Prostate gland (tissue), 2 donors: ENCODE data around the gene VPS9D1. TPM values are rescaled to one million over a fixed set of nuclear protein-coding genes. Genes with fewer than 3 reads are reported as not detected.
"Not testable (repeated sequence)": the region's sequence is repeated elsewhere in the genome, so short reads cannot be mapped to it uniquely, and the experiment has no call there.

Experiments
- DNase-seq: peaks from one replicate; pipeline ENCODE4 v3.0.0-alpha.2; 2019; ENCODE audit warnings: low spot score
- H3K27ac ChIP-seq, 2 donors: fragments of 200-600 bp; sonication (generic); 2 replicates each; pipeline ENCODE4 v1.5.1; 2017 to 2019
- H3K27me3 ChIP-seq: fragments of 200-600 bp; sonication (generic); replicated peaks from 2 replicates; pipeline ENCODE4 v1.5.1; 2019; ENCODE audit not compliant: insufficient read depth
- H3K36me3 ChIP-seq, 2 donors: fragments of 200-600 bp; sonication (generic); 1 replicate in 1 of 2; 2 replicates in 1 of 2; pipeline versions ENCODE4 v1.5.1 to v1.8.1; 2017 to 2019
- H3K4me1 ChIP-seq: fragments of 200-600 bp; sonication (generic); replicated peaks from 2 replicates; pipeline ENCODE4 v1.5.1; 2019
- H3K4me3 ChIP-seq, 2 donors: fragments of 200-600 bp; sonication (generic); 2 replicates each; pipeline ENCODE4 v1.5.1; 2017 to 2019
- H3K9me3 ChIP-seq: fragments of 200-600 bp; sonication (generic); 2 replicates; pipeline ENCODE4 v1.5.1; 2017
- CTCF ChIP-seq, 4 experiments: fragments of 200-600 bp in 2 of 4; fragments of 450-650 bp in 2 of 4; sonication (generic) in 2 of 4; IDR thresholded peaks; 1 replicate in 3 of 4; 2 replicates in 1 of 4; pipeline ENCODE4 v1.5.1; 2016 to 2019; ENCODE audit warnings: antibody characterized with exemption in 4 of 4, mild to moderate bottlenecking in 2 of 4, moderate library complexity in 2 of 4
- POLR2A ChIP-seq: fragments of 450-650 bp; IDR thresholded peaks from one replicate; pipeline ENCODE4 v1.6.1; 2016; ENCODE audit warnings: antibody characterized with exemption, mild to moderate bottlenecking
- POLR2AphosphoS5 ChIP-seq: sonication (generic); formaldehyde crosslinking; IDR thresholded peaks from one replicate; pipeline ENCODE4 v1.6.1; 2017; ENCODE audit warnings: antibody characterized with exemption
- WGBS: methylation state at CpG from one replicate; pipeline ENCODE4 v1.1.5; 2018; 5-methylcytosine and 5-hydroxymethylcytosine counted together
- intact Hi-C: fragments of 100-400 bp; cut with DNase I; formaldehyde crosslinking; loops from one replicate; pipeline ENCODE4 v1.14.2; 2022
- total RNA-seq, 2 donors: library from RNA; depleted of rRNA; stranded (reverse); fragments of >200 nt; gene quantifications; one replicate each; pipeline ENCODE4 v1.1.0, GENCODE V29; 2016

VPS9D1 gene
- total RNA-seq, 2 donors from 2014 or later = 8.5 to 16.0 TPM

DNA sequence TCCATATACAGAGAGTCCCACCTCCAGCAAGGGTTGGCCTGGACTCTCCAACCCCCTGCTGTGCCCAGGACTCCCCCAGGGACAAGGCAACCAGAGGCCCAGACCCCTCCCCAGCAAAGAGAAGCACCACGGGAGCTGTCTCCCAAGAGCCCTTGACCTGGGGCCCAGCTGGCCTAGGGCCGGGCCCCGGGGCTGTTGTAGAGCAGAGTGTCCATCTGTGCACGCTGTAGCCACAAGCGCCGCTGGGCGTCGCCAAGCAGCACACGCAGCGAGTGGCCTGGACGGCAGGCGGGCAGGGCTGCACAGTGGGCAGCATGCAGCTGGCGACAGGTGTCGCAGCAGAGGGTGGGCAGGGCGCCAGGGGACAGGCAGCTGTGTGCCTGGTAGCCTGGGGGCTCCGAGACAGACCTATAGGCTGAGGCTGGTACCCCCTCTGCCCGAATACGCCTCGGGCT is 23.5 kb downstream of the VPS9D1 start:
- TF ChIP-seq POLR2A (no peak), POLR2AphosphoS5 (no peak), CTCF (IDR thresholded peaks at IDR 0.05) (no peak)
- no peaks in the 10 kb centered on the region for H3K9me3 ChIP-seq
- H3K4me1 ChIP-seq = peaks cover 3% of the 10 kb centered on the region
- no peak overlapping the region for H3K4me3 ChIP-seq
- peaks cover 0 to 5% of the 10 kb centered on the region in 2 donors for H3K36me3 ChIP-seq
- intact Hi-C loops = no loop called here
- no peak for DNase-seq
- H3K27ac ChIP-seq = no peak overlapping the region
- H3K27me3 ChIP-seq = no peaks in the 10 kb centered on the region
- whole genome bisulfite sequencing = 85% methylated on average over 19 of the region's 19 CpGs

DNA sequence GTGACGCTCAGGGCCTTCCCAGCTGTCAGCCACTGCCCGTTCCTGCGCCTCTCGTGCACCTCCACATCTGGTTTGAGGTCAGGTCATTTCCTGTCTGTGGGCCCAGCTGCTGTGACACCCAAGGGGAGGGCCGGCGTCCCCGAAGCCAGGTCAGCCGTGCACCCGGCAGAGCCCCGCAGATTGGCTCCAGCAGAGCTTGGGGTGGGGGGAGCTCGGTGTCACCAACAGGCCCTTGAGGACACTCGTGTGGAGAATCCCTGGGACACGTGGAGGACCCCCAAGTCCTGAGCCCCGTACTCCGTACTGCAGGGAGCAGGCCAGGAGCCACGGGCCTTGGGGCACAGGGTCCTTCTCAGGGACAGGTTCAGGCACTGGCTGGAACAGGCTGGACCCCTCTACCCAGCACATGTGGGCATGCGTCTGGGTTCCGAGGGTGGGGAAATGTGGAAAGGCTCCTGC is 24.0 kb downstream of the VPS9D1 start:
- WGBS = 81% methylated on average over 15 of the region's 18 CpGs
- Histone ChIP-seq H3K9me3 (no peaks in the 10 kb centered on the region), H3K27ac (no peak overlapping the region), H3K4me3 (no peak overlapping the region), H3K36me3 (peaks cover 0 to 5% of the 10 kb centered on the region in 2 donors), H3K27me3 (no peaks in the 10 kb centered on the region), H3K4me1 (peaks cover 3% of the 10 kb centered on the region)
- DNase-seq = no peak
- TF ChIP-seq CTCF (IDR thresholded peaks at IDR 0.05) (no peak), POLR2A (no peak), POLR2AphosphoS5 (no peak)
- intact Hi-C loops = no loop called here

- no peak overlapping the region for H3K4me3 ChIP-seq
- TF ChIP-seq CTCF (IDR thresholded peaks at IDR 0.05) = no peak
- no peak for TF ChIP-seq POLR2AphosphoS5
- no peak for TF ChIP-seq POLR2A
- 74% methylated on average over 23 of the region's 25 CpGs for WGBS
- no peaks in the 10 kb centered on the region for H3K9me3 ChIP-seq
- no peak for DNase-seq
- H3K27ac ChIP-seq = no peak overlapping the region
- peaks cover 3% of the 10 kb centered on the region for H3K4me1 ChIP-seq
- peaks cover 0 to 5% of the 10 kb centered on the region in 2 donors for H3K36me3 ChIP-seq
- no peaks in the 10 kb centered on the region for H3K27me3 ChIP-seq
- intact Hi-C loops = no loop called here
Observed at GRCh38 chr16:89695875-89696669, 24.6 kb downstream of the VPS9D1 start.

DNA sequence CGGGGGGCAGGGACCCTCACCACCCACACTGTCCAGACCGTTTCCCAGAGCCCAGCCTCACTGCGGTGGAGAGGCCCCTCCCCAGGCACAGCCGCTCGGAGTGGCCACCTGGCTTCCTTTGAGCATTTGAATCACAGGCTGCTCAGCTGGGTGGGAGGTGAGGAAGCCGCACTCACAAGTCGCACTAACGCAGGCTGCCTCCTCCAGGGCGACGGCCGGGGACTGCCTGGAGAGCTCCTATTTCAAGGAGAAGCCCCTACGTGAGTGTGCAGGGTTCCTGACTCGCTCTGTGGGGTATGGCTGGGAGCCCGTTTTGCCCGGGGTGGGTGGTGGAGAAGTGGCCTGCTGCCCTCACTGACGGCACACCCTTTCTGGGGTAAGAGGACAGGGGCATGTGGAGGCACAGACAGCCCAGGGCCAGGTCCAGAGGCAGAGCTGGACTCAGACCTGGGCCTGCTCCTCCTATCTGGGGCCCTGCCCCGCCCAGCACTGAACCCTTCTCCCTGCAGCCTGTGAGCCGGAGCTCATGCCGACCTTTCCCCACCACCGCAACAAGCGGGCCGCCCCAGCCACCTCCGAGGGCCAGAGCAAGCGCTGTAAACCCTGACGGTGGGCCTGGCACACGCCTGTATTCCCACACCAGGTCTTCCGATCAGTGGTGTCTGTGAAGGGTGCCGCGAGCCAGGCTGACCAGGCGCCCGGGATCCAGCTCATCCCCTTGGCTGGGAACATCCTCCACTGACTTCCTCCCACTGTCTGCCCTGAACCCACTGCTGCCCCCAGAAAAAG is 25.4 kb downstream of the VPS9D1 start:
- TF ChIP-seq POLR2AphosphoS5 (no peak), CTCF (IDR thresholded peaks at IDR 0.05) (no peak), POLR2A (no peak)
- DNase-seq = no peak

DNA sequence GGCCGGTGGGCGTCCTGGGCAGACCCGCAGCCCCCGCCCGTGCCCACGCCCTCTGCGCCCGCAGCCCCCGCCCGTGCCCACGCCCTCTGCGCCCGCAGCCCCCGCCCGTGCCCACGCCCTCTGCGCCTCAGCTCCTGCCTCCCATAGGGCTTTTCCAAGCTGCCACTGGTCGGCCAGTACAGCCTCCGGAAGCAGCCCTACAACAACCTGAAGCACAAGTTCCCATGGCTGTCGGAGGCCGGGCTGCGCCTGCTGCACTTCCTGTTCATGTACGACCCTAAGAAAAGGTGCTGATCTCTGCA is 26.0 kb downstream of the VPS9D1 start:
- H3K4me1 ChIP-seq, H3K36me3 ChIP-seq, intact Hi-C loops, H3K9me3 ChIP-seq, H3K27ac ChIP-seq, DNase-seq, H3K27me3 ChIP-seq, H3K4me3 ChIP-seq: not testable (repeated sequence)
- WGBS = 86% methylated on average over 23 of the region's 23 CpGs

More for the DNA sequence above, 25.4 kb downstream of the VPS9D1 start:
- Histone ChIP-seq H3K9me3 (no peaks in the 10 kb centered on the region), H3K27ac (no peak overlapping the region), H3K4me1 (peaks cover 3% of the 10 kb centered on the region), H3K36me3 (peaks cover 0 to 5% of the 10 kb centered on the region in 2 donors), H3K4me3 (no peak overlapping the region), H3K27me3 (no peaks in the 10 kb centered on the region)
- intact Hi-C loops = no loop called here
- 86% methylated on average over 31 of the region's 31 CpGs for WGBS
